Gastroesophageal sphincter (tissue), 4 donors: ENCODE results near the gene CORIN. TPM values are rescaled to one million over a fixed set of nuclear protein-coding genes. Genes with fewer than 3 reads are reported as not detected.

Experiments used
- ATAC-seq: fragments of 150-250 bp; one replicate; pipeline ENCODE4 v1.9.1; 2016; ENCODE audit warnings: mild to moderate bottlenecking, moderate library complexity
- H3K27ac ChIP-seq, 4 donors: fragments of 200-600 bp; sonication (generic) in 3 of 4; 1 replicate in 3 of 4; 2 replicates in 1 of 4; pipeline ENCODE4 v1.5.1; 2016 to 2019
- H3K27me3 ChIP-seq: fragments of 200-600 bp; sonication (generic); one replicate; pipeline ENCODE4 v1.5.1; 2019
- H3K36me3 ChIP-seq, 2 donors: fragments of 200-600 bp; sonication (generic); one replicate each; pipeline ENCODE4 v1.5.1; 2019; ENCODE audit warnings: control low read depth in 1 of 2
- H3K4me1 ChIP-seq, 3 donors: fragments of 200-600 bp; sonication (generic); 1 replicate in 2 of 3; 2 replicates in 1 of 3; pipeline ENCODE4 v1.5.1; 2016 to 2019; ENCODE audit warnings: control low read depth in 2 of 3
- H3K4me3 ChIP-seq, 2 donors: fragments of 200-600 bp; sonication (generic); one replicate each; pipeline ENCODE4 v1.5.1; 2019; ENCODE audit warnings: mild to moderate bottlenecking in 1 of 2, moderate library complexity in 1 of 2
- H3K9me3 ChIP-seq, 3 donors: fragments of 200-600 bp; sonication (generic); one replicate each; pipeline ENCODE4 v1.5.1; 2017 to 2019; ENCODE audit warnings: control low read depth in 2 of 3
- CTCF ChIP-seq, 4 experiments: fragments of 200-600 bp in 2 of 4; fragments of 450-650 bp in 2 of 4; sonication (generic) in 1 of 4; IDR thresholded peaks; one replicate each; pipeline ENCODE4 v1.5.1; 2017 to 2019; ENCODE audit warnings: antibody characterized with exemption in 4 of 4, mild to moderate bottlenecking in 2 of 4, moderate library complexity in 2 of 4
- EP300 ChIP-seq: sonication (generic); formaldehyde crosslinking; IDR thresholded peaks from one replicate; pipeline ENCODE4 v1.6.1; 2017; ENCODE audit warnings: antibody characterized with exemption, mild to moderate bottlenecking
- POLR2A ChIP-seq, 2 donors: fragments of 450-650 bp; IDR thresholded peaks; one replicate each; pipeline ENCODE4 v1.6.1; 2017; ENCODE audit warnings: antibody characterized with exemption in 2 of 2, mild to moderate bottlenecking in 2 of 2, moderate library complexity in 1 of 2
- POLR2AphosphoS5 ChIP-seq: sonication (generic); formaldehyde crosslinking; IDR thresholded peaks from one replicate; pipeline ENCODE4 v1.6.1; 2017; ENCODE audit warnings: antibody characterized with exemption
- WGBS, 2 donors: methylation state at CpG; one replicate each; pipeline ENCODE4 v1.1.5; 2018; ENCODE audit warnings: low coverage in 1 of 2; 5-methylcytosine and 5-hydroxymethylcytosine counted together
- total RNA-seq, 4 donors: library from RNA; depleted of rRNA; stranded (reverse); fragments of >200 nt; gene quantifications; one replicate each; pipeline ENCODE4 v1.1.0, GENCODE V29; 2016

The CORIN gene
- total RNA-seq, 4 donors from 2014 or later: 0.47 to 3.3 (median 2.2) TPM

GRCh38 chr4:47733302-47734175, 104.3 kb downstream of the CORIN start:
- no peak overlapping the region for H3K4me3 ChIP-seq
- H3K27ac ChIP-seq: no peak overlapping the region
- H3K36me3 ChIP-seq: no peaks in the 10 kb centered on the region
- no peaks in the 10 kb centered on the region for H3K9me3 ChIP-seq
- ATAC-seq: no peak
- no peaks in the 10 kb centered on the region for H3K4me1 ChIP-seq
- no peaks in the 10 kb centered on the region for H3K27me3 ChIP-seq
- 34 to 40% methylated on average over 8 to 9 of the region's 9 CpGs for WGBS, 2 donors
- TF ChIP-seq POLR2AphosphoS5: no peak
- TF ChIP-seq EP300: no peak
- TF ChIP-seq CTCF (IDR thresholded peaks at IDR 0.05): no peak
- TF ChIP-seq POLR2A (IDR thresholded peaks at IDR 0.05): no peak

GRCh38 chr4:47731182-47731581, 106.7 kb downstream of the CORIN start:
- Histone ChIP-seq H3K9me3 (no peaks in the 10 kb centered on the region), H3K27me3 (no peaks in the 10 kb centered on the region), H3K36me3 (no peaks in the 10 kb centered on the region), H3K27ac (no peak overlapping the region), H3K4me3 (no peak overlapping the region), H3K4me1 (no peaks in the 10 kb centered on the region)
- no peak for ATAC-seq
- TF ChIP-seq CTCF (IDR thresholded peaks at IDR 0.05) (no peak), POLR2AphosphoS5 (no peak), EP300 (no peak)
- 85 to 86% methylated on average over 2 to 3 of the region's 3 CpGs for WGBS, 2 donors

DNA sequence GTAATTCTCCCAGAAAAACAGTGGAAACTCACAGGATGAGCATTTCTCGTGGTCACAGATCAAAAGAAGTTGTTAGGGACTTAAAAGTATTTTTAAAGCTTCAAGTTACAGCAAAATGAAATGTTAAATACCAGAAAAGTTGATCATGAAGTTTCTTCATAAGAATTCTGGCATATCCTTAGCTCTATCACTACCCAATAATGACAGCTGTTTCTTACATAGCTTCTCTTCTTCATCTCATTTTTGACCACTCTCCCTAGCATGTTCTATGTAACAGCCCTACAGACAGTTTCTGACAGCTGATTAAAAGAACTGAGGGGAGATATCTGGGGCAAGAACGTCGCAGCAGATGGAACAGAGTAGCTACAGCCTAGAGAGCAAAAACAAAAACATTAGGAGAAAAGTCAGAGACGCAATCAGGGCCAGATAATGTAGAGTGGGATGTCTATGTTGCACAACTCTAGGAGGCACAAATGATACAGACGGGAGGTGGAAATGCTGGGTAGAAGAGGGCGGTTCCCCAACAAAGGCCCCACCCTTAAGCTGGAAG, 108.7 kb downstream of the CORIN start:
- no peaks in the 10 kb centered on the region for H3K27me3 ChIP-seq
- TF ChIP-seq EP300 (no peak), POLR2A (IDR thresholded peaks at IDR 0.05) (no peak), CTCF (IDR thresholded peaks at IDR 0.05) (no peak), POLR2AphosphoS5 (no peak)
- H3K27ac ChIP-seq: no peak overlapping the region
- no peak for ATAC-seq
- no peaks in the 10 kb centered on the region for H3K9me3 ChIP-seq
- no peaks in the 10 kb centered on the region for H3K4me1 ChIP-seq
- 63 to 85% methylated on average over 2 to 6 of the region's 6 CpGs for WGBS, 2 donors
- no peak overlapping the region for H3K4me3 ChIP-seq
- H3K36me3 ChIP-seq: no peaks in the 10 kb centered on the region

GRCh38 chr4:47721892-47722575, 115.8 kb downstream of the CORIN start:
- no peaks in the 10 kb centered on the region for H3K27me3 ChIP-seq
- no peak overlapping the region for H3K4me3 ChIP-seq
- no peaks in the 10 kb centered on the region for H3K4me1 ChIP-seq
- H3K9me3 ChIP-seq: no peaks in the 10 kb centered on the region
- ATAC-seq: no peak
- WGBS, 2 donors: 51 to 75% methylated on average over 3 to 5 of the region's 5 CpGs
- H3K36me3 ChIP-seq: no peaks in the 10 kb centered on the region
- no peak for TF ChIP-seq POLR2AphosphoS5
- TF ChIP-seq POLR2A (IDR thresholded peaks at IDR 0.05): no peak
- H3K27ac ChIP-seq: no peak overlapping the region

DNA sequence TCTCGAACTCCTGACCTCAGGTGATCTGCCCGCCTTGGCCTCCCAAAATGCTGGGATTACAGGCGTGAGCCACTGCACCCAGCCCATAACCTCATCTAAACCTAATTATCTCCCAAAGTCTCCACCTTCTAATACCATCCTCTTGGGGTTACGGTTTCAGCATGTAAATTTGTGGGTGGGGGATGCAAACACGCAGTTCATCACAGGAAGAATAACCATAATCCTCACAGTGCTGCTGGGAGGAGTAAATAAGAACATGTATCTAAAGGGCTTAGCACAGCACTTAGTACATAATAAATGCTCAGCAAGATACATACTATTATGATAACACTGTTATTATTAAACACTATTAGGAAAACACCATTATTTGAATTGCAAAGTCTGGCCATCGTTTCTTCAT, 116.4 kb downstream of the CORIN start:
- no peak for TF ChIP-seq EP300
- no peak for TF ChIP-seq POLR2AphosphoS5
- TF ChIP-seq CTCF (IDR thresholded peaks at IDR 0.05): no peak
- TF ChIP-seq POLR2A (IDR thresholded peaks at IDR 0.05): no peak
- Histone ChIP-seq H3K4me3 (no peak overlapping the region), H3K36me3 (no peaks in the 10 kb centered on the region), H3K9me3 (no peaks in the 10 kb centered on the region), H3K27me3 (no peaks in the 10 kb centered on the region), H3K4me1 (no peaks in the 10 kb centered on the region), H3K27ac (no peak overlapping the region)
- WGBS, 2 donors: 84 to 87% methylated on average over 3 to 6 of the region's 6 CpGs
- no peak for ATAC-seq
